K562 (cell line): Measurements from ENCODE around the gene DAD1. TPM values are rescaled to one million over a fixed set of nuclear protein-coding genes. Genes with fewer than 3 reads are reported as not detected.

Source experiments
- ATAC-seq: fragments of 200-7000 bp; cut with Tn5 transposase; 3 replicates; pipeline ENCODE4 v1.9.1; 2020; ENCODE audit warnings: moderate library complexity
- BruUV-seq: library from RNA; stranded (reverse); fragments of 400-500 nt; replicated peaks from 2 replicates; lab custom pipeline; 2021; lab: Mats Ljungman, UMichigan
- CTCF ChIA-PET: fragments of 300-600 bp; formaldehyde crosslinking; extraction: SDS; loops from one replicate; lab custom pipeline; 2021; ENCODE audit warnings: low intra/inter-chr PET ratio; lab: Yijun Ruan, JAX
- POLR2A ChIA-PET: fragments of 300-600, 350-650 bp; sonication (Branson Sonifier 250); formaldehyde crosslinking; extraction: SDS; loops from one replicate; lab custom pipeline; 2021; ENCODE audit warnings: antibody characterized with exemption, inconsistent platforms; lab: Yijun Ruan, JAX
- DNase-seq, 4 experiments: peaks; one replicate each; pipeline versions ENCODE4 v3.0.0 to v3.0.0-alpha.2; 2011 to 2018; ENCODE audit warnings: low spot score in 3 of 4, mixed read lengths in 3 of 4; ENCODE audit errors: extremely low read depth in 1 of 4
- FAIRE-seq: peaks from 2 replicates; lab custom pipeline; 2011; peaks lifted over from hg19 to GRCh38; lab: Jason Lieb, UNC
- H2AFZ ChIP-seq: 2 replicates; pipeline ENCODE4 v1.6.0; 2011; ENCODE audit warnings: low read depth, low read length, control low read depth, inconsistent platforms
- H3K27ac ChIP-seq: fragments of 200-600 bp; 3 replicates; pipeline ENCODE4 v1.8.0; 2011; ENCODE audit warnings: low read depth, mild to moderate bottlenecking, control low read depth, inconsistent platforms, low read length, moderate library complexity, mixed read lengths; ENCODE audit errors: extremely low read depth
- H3K27me3 ChIP-seq, 2 experiments: fragments of 300-600 bp in 1 of 2; 2 replicates in 1 of 2; 3 replicates in 1 of 2; pipeline versions ENCODE4 v1.6.0 to v1.8.0; 2011; ENCODE audit warnings: inconsistent platforms in 2 of 2, low read length in 2 of 2, mild to moderate bottlenecking in 1 of 2, mixed read lengths in 1 of 2, moderate library complexity in 1 of 2; ENCODE audit not compliant: control insufficient read depth in 2 of 2, insufficient read depth in 2 of 2
- H3K36me3 ChIP-seq: fragments of 300-600 bp; 3 replicates; pipeline ENCODE4 v1.8.0; 2011; ENCODE audit warnings: mild to moderate bottlenecking, low read length, inconsistent platforms; ENCODE audit not compliant: control insufficient read depth, insufficient read depth
- H3K4me1 ChIP-seq, 2 experiments: fragments of 200-600 bp in 1 of 2; replicated peaks in 1 of 2; 2 replicates in 1 of 2; 3 replicates in 1 of 2; pipeline versions ENCODE4 v1.5.1 to v1.8.0; 2011; ENCODE audit warnings: inconsistent platforms in 2 of 2, low read length in 2 of 2, mild to moderate bottlenecking in 1 of 2, mixed read lengths in 1 of 2, moderate library complexity in 1 of 2; ENCODE audit not compliant: control insufficient read depth in 2 of 2, insufficient read depth in 2 of 2
- H3K4me2 ChIP-seq: 2 replicates; pipeline ENCODE4 v1.6.1; 2011; ENCODE audit warnings: low read length, control low read depth, inconsistent platforms, mixed read lengths; ENCODE audit not compliant: insufficient read depth
- H3K4me3 ChIP-seq: fragments of 200-600 bp; sonication (generic), shearing (Covaris generic); 2 replicates; pipeline ENCODE4 v1.5.1; 2016; ENCODE audit warnings: control low read depth, inconsistent platforms
- H3K79me2 ChIP-seq: fragments of 200-600 bp; 3 replicates; pipeline ENCODE4 v1.8.0; 2011; ENCODE audit warnings: low read length, inconsistent platforms; ENCODE audit not compliant: control insufficient read depth, insufficient read depth
- H3K9ac ChIP-seq, 2 experiments: 2 replicates each; pipeline versions ENCODE4 v1.6.0 to v1.6.1; 2011; ENCODE audit warnings: low read depth in 2 of 2, low read length in 2 of 2, control low read depth in 1 of 2, inconsistent platforms in 1 of 2, mild to moderate bottlenecking in 1 of 2, mixed read lengths in 1 of 2; ENCODE audit not compliant: insufficient read depth in 1 of 2
- H3K9me1 ChIP-seq: one replicate; pipeline ENCODE4 v1.6.0; 2011; ENCODE audit warnings: inconsistent platforms, mild to moderate bottlenecking, low read length, moderate library complexity; ENCODE audit not compliant: control insufficient read depth, insufficient read depth
- H3K9me3 ChIP-seq: replicated peaks from 2 replicates; pipeline ENCODE4 v1.5.1; 2011; ENCODE audit warnings: low read depth, low read length, inconsistent platforms; ENCODE audit not compliant: control insufficient read depth, insufficient read depth
- H4K20me1 ChIP-seq: replicated peaks from 2 replicates; pipeline ENCODE4 v1.6.1; 2011; ENCODE audit warnings: low read length, inconsistent platforms, mixed read lengths; ENCODE audit not compliant: control insufficient read depth, insufficient read depth
- FOXM1 ChIP-seq, 2 experiments: fragments of 450-650 bp in 1 of 2; sonication (generic) in 1 of 2; formaldehyde crosslinking in 1 of 2; IDR thresholded peaks; 2 replicates each; pipeline versions ENCODE4 v1.6.1 to v1.9.0; 2017 to 2022; ENCODE audit warnings: low read depth in 2 of 2, mild to moderate bottlenecking in 2 of 2, missing genetic modification reagents in 1 of 2, moderate library complexity in 1 of 2
- PHF8 ChIP-seq: fragments of 200-600 bp; sonication (generic); IDR thresholded peaks from 2 replicates; pipeline ENCODE4 v1.6.1; 2012; ENCODE audit warnings: mixed run types, mild to moderate bottlenecking, inconsistent platforms, low read length, moderate library complexity, borderline replicate concordance
- POLR2AphosphoS5 ChIP-seq: IDR thresholded peaks from 2 replicates; pipeline ENCODE4 v1.6.1; 2011; ENCODE audit warnings: mild to moderate bottlenecking, low read depth, low read length, moderate library complexity; ENCODE audit not compliant: control insufficient read depth, insufficient read depth
- TAF1 ChIP-seq: IDR thresholded peaks from 2 replicates; pipeline ENCODE4 v1.6.1; 2011; ENCODE audit warnings: mild to moderate bottlenecking, low read length, moderate library complexity; ENCODE audit not compliant: insufficient read depth, control insufficient read depth, severe bottlenecking; ENCODE audit errors: extremely low read depth
- TBP ChIP-seq: optimal IDR thresholded peaks from 2 replicates; pipeline ENCODE3; 2011; ENCODE audit warnings: low read depth, low read length, improper control_type of control experiment
- TFAM ChIP-seq: fragments of 250-450 bp; sonication (Bioruptor Pico); conservative IDR thresholded peaks from 2 replicates; pipeline ENCODE4 v1.5.0; 2021; ENCODE audit warnings: mild to moderate bottlenecking, moderate library complexity
- ZHX1 ChIP-seq: fragments of 150-350 bp; conservative IDR thresholded peaks from 2 replicates; pipeline ENCODE4 v1.6.1; 2014; ENCODE audit warnings: low read length
- ZNF398 ChIP-seq: fragments of 250-450 bp; sonication (Bioruptor Pico); IDR thresholded peaks from 2 replicates; pipeline ENCODE4 v1.8.0; 2021; ENCODE audit warnings: moderate library complexity, mild to moderate bottlenecking, inconsistent platforms
- WGBS: fragments of 100-300 bp; shearing (Covaris generic); methylation state at CpG from one replicate; pipeline ENCODE4 v1.1.6; 2016; ENCODE audit warnings: low coverage, mixed read lengths; ENCODE audit not compliant: insufficient coverage; ENCODE audit errors: missing lambda C conversion rate; 5-methylcytosine and 5-hydroxymethylcytosine counted together
- in situ Hi-C: fragments of 300-500 bp; cut with MboI; formaldehyde crosslinking; loops from 4 replicates; pipeline ENCODE4 v1.15.0; 2018; ENCODE audit warnings: inconsistent platforms, mixed read lengths
- intact Hi-C: fragments of 100-400 bp; cut with micrococcal nuclease; formaldehyde crosslinking; loops from 2 replicates; pipeline ENCODE4 v1.14.2; 2022
- polyA plus RNA-seq, 8 experiments: library from polyadenylated mRNA; depleted of rRNA in 4 of 8; stranded (reverse) in 5 of 8; unstranded in 3 of 8; fragments of >200 nt; fragmentation: Nextera tagmentation in 2 of 8; fragmentation: Illumina TruSeq in 1 of 8; extraction: Ambion mirVana in 2 of 8; extraction: Trizol in 1 of 8; gene quantifications; 2 replicates each; pipeline versions ENCODE4 v1.2.1 to v1.2.3, GENCODE V29; 2011 to 2014; ENCODE audit warnings: inconsistent platforms in 1 of 8, missing spikeins in 1 of 8
- total RNA-seq, 7 experiments: library from RNA; depleted of rRNA in 6 of 7; stranded (reverse); fragments of >200 nt in 6 of 7; fragmentation: Illumina TruSeq in 2 of 7; extraction: Trizol in 2 of 7; gene quantifications; 2 replicates each; pipeline versions ENCODE4 v1.2.1 to v1.2.3, GENCODE V29; 2011 to 2021; ENCODE audit warnings: low replicate concordance in 1 of 7

Gene DAD1
- total and polyA plus RNA-seq, 9 of the 15 experiments (the other 6 are each of a cell fraction or from before 2014, with no cell fraction given): 104 to 617 (median 222) TPM

GRCh38 chr14:22613736-22614239 is 24.8 kb upstream of the DAD1 start:
- 40% methylated on average over 3 of the region's 3 CpGs for WGBS
- no peak overlapping the region for H3K27ac ChIP-seq
- no peak overlapping the region for H2AFZ ChIP-seq
- H3K4me3 ChIP-seq: no peak overlapping the region
- in situ Hi-C loops (no loop called here), intact Hi-C loops (no loop called here)
- CTCF ChIA-PET: interaction anchor here (0.5 kb wide), 1 partner anchor 645 kb away, joined by 4 read pairs; no protein-coding TSS in a partner anchor
- H3K4me1 ChIP-seq: no peaks in the 10 kb centered on the region
- POLR2A ChIA-PET: interaction anchor here (0.6 to 1.2 kb wide), 2 partner anchors 19 to 21 kb away, joined by 3 to 6 read pairs; no protein-coding TSS in a partner anchor
- FAIRE-seq: no peak
- H3K4me2 ChIP-seq: no peak overlapping the region
- peaks cover 12% of the 10 kb centered on the region; the same call in 2 of the 3 replicates for H3K36me3 ChIP-seq
- no peak for DNase-seq
- BruUV-seq: no TSS peak
- H3K79me2 ChIP-seq: no peaks in the 10 kb centered on the region
- H3K9me3 ChIP-seq: no peaks in the 10 kb centered on the region
- ATAC-seq: no peak
- TF ChIP-seq FOXM1 (IDR thresholded peaks at IDR 0.05; ENCODE audit: low read depth): no peak
- TF ChIP-seq FOXM1 (CRISPR knock-in tag; IDR thresholded peaks at IDR 0.05; ENCODE audit: low read depth): no peak
- no peak for TF ChIP-seq TAF1
- no peak for TF ChIP-seq PHF8
- TF ChIP-seq TFAM (CRISPR knock-in tag): no peak
- TF ChIP-seq ZNF398 (CRISPR knock-in tag): no peak
- TF ChIP-seq ZHX1: no peak
- no peak for TF ChIP-seq TBP
- TF ChIP-seq POLR2AphosphoS5: no peak
- no peaks in the 10 kb centered on the region for H3K27me3 ChIP-seq
- H3K9ac ChIP-seq: no peak overlapping the region
- no peaks in the 10 kb centered on the region; the same call in 1 of the 2 replicates for H4K20me1 ChIP-seq
- no peaks in the 10 kb centered on the region for H3K9me1 ChIP-seq
